Measurements from ENCODE around the gene PTCRA. TPM values are rescaled to one million over a fixed set of nuclear protein-coding genes. Genes with fewer than 3 reads are reported as not detected.

The PTCRA gene
- polyA plus RNA-seq, 1 experiment: not detected

- TF ChIP-seq CTCF (IDR thresholded peaks at IDR 0.05; ENCODE audit: low read depth, low read length): no peak
- ChIA-PET CTCF (interaction anchor here (0.5 to 1.0 kb wide), 4 partner anchors 57 to 177 kb away, joined by 3 read pairs; no protein-coding TSS in a partner anchor), POLR2A (interaction anchor here (1.8 to 3.7 kb wide), 2 partner anchors 8 to 13 kb away, joined by 5 to 11 read pairs; partner anchors contain the start of genes PEX6 and PPP2R5D)
- H3K9me3 ChIP-seq (ENCODE audit: control insufficient read depth, insufficient read depth, low read length): no peaks in the 10 kb centered on the region; the same call in 1 of the 2 replicates
- no peak for DNase-seq (ENCODE audit: low read depth, low spot score)
- H3K27ac ChIP-seq (ENCODE audit: low read depth, low read length): no peak overlapping the region
- no peak overlapping the region for H3K4me3 ChIP-seq (ENCODE audit: low read depth, low read length)
- no peaks in the 10 kb centered on the region for H3K27me3 ChIP-seq (ENCODE audit: control insufficient read depth, insufficient read depth, low read length)
Measured at GRCh38 chr6:42970871-42971612, 55.2 kb downstream of the PTCRA start.

GRCh38 chr6:42971746-42972327, 56.0 kb downstream of the PTCRA start:
- ChIA-PET POLR2A (interaction anchor here (0.7 to 3.7 kb wide), 3 partner anchors 7 to 33 kb away, joined by 4 to 11 read pairs (median 5); partner anchors contain the start of genes PEX6 and PPP2R5D), CTCF (interaction anchor here (0.7 to 1.0 kb wide), 2 partner anchors 71 to 176 kb away, joined by 3 read pairs; no protein-coding TSS in a partner anchor)
- Histone ChIP-seq H3K27me3 (ENCODE audit: control insufficient read depth, insufficient read depth, low read length) (no peaks in the 10 kb centered on the region), H3K9me3 (ENCODE audit: control insufficient read depth, insufficient read depth, low read length) (no peaks in the 10 kb centered on the region), H3K4me3 (ENCODE audit: low read depth, low read length) (no peak overlapping the region), H3K27ac (ENCODE audit: low read depth, low read length) (no peak overlapping the region)
- no peak for TF ChIP-seq CTCF (IDR thresholded peaks at IDR 0.05; ENCODE audit: low read depth, low read length)
- no peak for DNase-seq (ENCODE audit: low read depth, low spot score)

- DNase-seq (ENCODE audit: low read depth, low spot score): no peak
- no peaks in the 10 kb centered on the region for H3K27me3 ChIP-seq (ENCODE audit: control insufficient read depth, insufficient read depth, low read length)
- CTCF ChIA-PET: no interaction called here
- POLR2A ChIA-PET: interaction anchor here (0.5 to 3.7 kb wide), 4 partner anchors 10 to 680 kb away, joined by 3 to 11 read pairs (median 6); partner anchors contain the start of gene PPP2R5D
- no peak overlapping the region for H3K4me3 ChIP-seq (ENCODE audit: low read depth, low read length)
- no peak overlapping the region for H3K27ac ChIP-seq (ENCODE audit: low read depth, low read length)
- TF ChIP-seq CTCF (IDR thresholded peaks at IDR 0.05; ENCODE audit: low read depth, low read length): no peak
- H3K9me3 ChIP-seq (ENCODE audit: control insufficient read depth, insufficient read depth, low read length): no peaks in the 10 kb centered on the region; the same call in 1 of the 2 replicates
Measured at GRCh38 chr6:42973926-42974325, 58.1 kb downstream of the PTCRA start.

DNA sequence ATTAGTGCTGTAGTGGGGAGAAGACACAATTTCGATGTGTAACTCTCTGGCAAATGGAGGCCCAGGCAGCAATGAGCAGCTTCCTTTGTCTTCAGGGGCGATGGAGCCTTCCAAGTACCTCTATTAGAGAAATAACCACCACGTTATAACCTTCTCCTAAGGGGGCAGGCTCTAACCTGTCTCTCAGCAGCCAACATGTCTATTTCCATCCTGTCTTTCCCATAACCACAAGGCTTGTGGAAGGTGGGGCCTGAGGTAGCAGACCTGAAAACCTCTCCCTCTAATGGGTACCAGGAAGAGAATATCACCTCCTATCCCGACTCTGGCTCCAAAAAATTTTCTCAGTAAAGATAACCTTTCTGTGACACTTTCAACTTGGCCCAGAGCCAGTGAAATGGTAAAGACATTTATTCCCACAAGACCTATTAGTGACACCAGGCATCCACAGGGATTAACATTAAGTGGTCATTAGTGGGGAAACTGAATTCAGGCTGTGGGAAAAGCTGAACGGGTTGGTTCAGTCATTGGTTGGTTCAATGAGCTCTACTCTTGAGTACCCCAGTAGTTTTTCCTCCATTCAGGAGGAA, 59.2 kb downstream of the PTCRA start:
- no peaks in the 10 kb centered on the region; the same call in 1 of the 2 replicates for H3K9me3 ChIP-seq (ENCODE audit: control insufficient read depth, insufficient read depth, low read length)
- no peaks in the 10 kb centered on the region for H3K27me3 ChIP-seq (ENCODE audit: control insufficient read depth, insufficient read depth, low read length)
- no peak for DNase-seq (ENCODE audit: low read depth, low spot score)
- TF ChIP-seq CTCF (IDR thresholded peaks at IDR 0.05; ENCODE audit: low read depth, low read length): no peak
- POLR2A ChIA-PET: interaction anchor here (0.8 kb wide), 1 partner anchor 9 kb away, joined by 3 read pairs; the partner anchor contains the start of gene PPP2R5D
- H3K27ac ChIP-seq (ENCODE audit: low read depth, low read length): no peak overlapping the region
- no peak overlapping the region for H3K4me3 ChIP-seq (ENCODE audit: low read depth, low read length)
- CTCF ChIA-PET: no interaction called here

Other genes starting within 250 kb of the PTCRA start
- 0.86 and 0.97 TPM in 2 replicates for gene PRPH2, start 193.5 kb upstream of the PTCRA start, polyA plus RNA-seq (2011; rRNA removed)
- gene TBCC, start 169.9 kb upstream of the PTCRA start, polyA plus RNA-seq (2011; rRNA removed): 19.6 and 21.7 TPM in 2 replicates
- gene BICRAL, start 134.0 kb upstream of the PTCRA start, polyA plus RNA-seq (2011; rRNA removed): 5.8 and 7.0 TPM in 2 replicates
- 45.0 and 48.5 TPM in 2 replicates for gene RPL7L1, start 36.4 kb upstream of the PTCRA start, polyA plus RNA-seq (2011; rRNA removed)
- 38.4 and 39.2 TPM in 2 replicates for gene CNPY3, start 13.4 kb downstream of the PTCRA start, polyA plus RNA-seq (2011; rRNA removed)
- 0.07 TPM in 1 of 2 replicates, not detected in the other for gene GNMT, start 44.7 kb downstream of the PTCRA start, polyA plus RNA-seq (2011; rRNA removed)
- 6.8 and 7.4 TPM in 2 replicates for gene PEX6, start 63.1 kb downstream of the PTCRA start, polyA plus RNA-seq (2011; rRNA removed)
- gene PPP2R5D, start 68.5 kb downstream of the PTCRA start, polyA plus RNA-seq (2011; rRNA removed): 59.5 and 61.5 TPM in 2 replicates
- gene MEA1, start 97.9 kb downstream of the PTCRA start, polyA plus RNA-seq (2011; rRNA removed): 86.5 and 97.9 TPM in 2 replicates
- 41.3 and 48.8 TPM in 2 replicates for gene KLHDC3, start 98.2 kb downstream of the PTCRA start, polyA plus RNA-seq (2011; rRNA removed)
- gene RRP36, start 105.6 kb downstream of the PTCRA start, polyA plus RNA-seq (2011; rRNA removed): 50.3 and 54.0 TPM in 2 replicates
- 37.5 and 44.8 TPM in 2 replicates for gene CUL7, start 137.8 kb downstream of the PTCRA start, polyA plus RNA-seq (2011; rRNA removed)
- 19.3 and 19.4 TPM in 2 replicates for gene MRPL2, start 143.4 kb downstream of the PTCRA start, polyA plus RNA-seq (2011; rRNA removed)
- gene KLC4, start 143.6 kb downstream of the PTCRA start, polyA plus RNA-seq (2011; rRNA removed): 9.1 and 10.2 TPM in 2 replicates
- 146 and 179 TPM in 2 replicates for gene PTK7, start 160.3 kb downstream of the PTCRA start, polyA plus RNA-seq (2011; rRNA removed)

Data from AG04450 (cell line).